Stimulated activated CD8-positive, alpha-beta memory T cell treated with anti-CD3 and anti-CD28 coated beads, Interleukin-4, amount 100 ng/mL, for 4 hours (primary cell): ENCODE data around the gene DIAPH2.

ENCODE experiments used
- DNase-seq, 2 donors: peaks; one replicate each; pipeline ENCODE4 v3.0.0-alpha.2; 2020; ENCODE audit warnings: low read depth in 2 of 2, low spot score in 1 of 2

Gene DIAPH2

GRCh38 chrX:97284531-97284930, 599.9 kb downstream of the DIAPH2 start:
- no peak for DNase-seq

GRCh38 chrX:97290199-97290598, 605.6 kb downstream of the DIAPH2 start:
- no peak for DNase-seq

- DNase-seq = no peak
Measured at GRCh38 chrX:97294041-97294440, 609.4 kb downstream of the DIAPH2 start.

GRCh38 chrX:97295954-97296353, 611.3 kb downstream of the DIAPH2 start:
- no peak for DNase-seq

- DNase-seq = no peak
Measured at GRCh38 chrX:97306771-97307470, 622.3 kb downstream of the DIAPH2 start.

GRCh38 chrX:97308171-97308570, 623.5 kb downstream of the DIAPH2 start:
- no peak for DNase-seq

- no peak for DNase-seq
Measured at GRCh38 chrX:97309487-97310116, 625.0 kb downstream of the DIAPH2 start.

- DNase-seq = no peak
Measured at GRCh38 chrX:97310373-97310772, 625.7 kb downstream of the DIAPH2 start.

GRCh38 chrX:97311066-97311778, 626.6 kb downstream of the DIAPH2 start:
- no peak for DNase-seq

GRCh38 chrX:97314345-97314744, 629.7 kb downstream of the DIAPH2 start:
- DNase-seq = no peak

- DNase-seq = no peak
Measured at GRCh38 chrX:97315939-97316338, 631.3 kb downstream of the DIAPH2 start.

GRCh38 chrX:97320305-97320704, 635.7 kb downstream of the DIAPH2 start:
- no peak for DNase-seq

GRCh38 chrX:97322401-97322800, 637.8 kb downstream of the DIAPH2 start:
- no peak for DNase-seq

GRCh38 chrX:97326456-97326855, 641.8 kb downstream of the DIAPH2 start:
- no peak for DNase-seq

GRCh38 chrX:97328853-97329390, 644.3 kb downstream of the DIAPH2 start:
- no peak for DNase-seq

GRCh38 chrX:97330151-97330550, 645.5 kb downstream of the DIAPH2 start:
- DNase-seq = no peak

- no peak for DNase-seq
Measured at GRCh38 chrX:97332963-97333362, 648.3 kb downstream of the DIAPH2 start.

- DNase-seq = no peak
Measured at GRCh38 chrX:97334850-97335249, 650.2 kb downstream of the DIAPH2 start.

GRCh38 chrX:97344724-97345123, 660.1 kb downstream of the DIAPH2 start:
- DNase-seq = no peak

- DNase-seq = no peak
Measured at GRCh38 chrX:97358941-97359340, 674.3 kb downstream of the DIAPH2 start.

- no peak for DNase-seq
Measured at GRCh38 chrX:97363843-97364242, 679.2 kb downstream of the DIAPH2 start.

- no peak for DNase-seq
Measured at GRCh38 chrX:97366237-97366636, 681.6 kb downstream of the DIAPH2 start.
